GM12873 (cell line): ENCODE data around the gene CST6.

Experiments
- TF ChIP-seq, protein P1 (sequence below): IDR thresholded peaks from 2 replicates; pipeline ENCODE4 v1.5.1; 2012; ENCODE audit warnings: low read depth, mild to moderate bottlenecking, moderate library complexity, low read length, control low read depth; ENCODE audit not compliant: insufficient read depth; ENCODE audit errors: missing control alignments

Gene CST6

DNA sequence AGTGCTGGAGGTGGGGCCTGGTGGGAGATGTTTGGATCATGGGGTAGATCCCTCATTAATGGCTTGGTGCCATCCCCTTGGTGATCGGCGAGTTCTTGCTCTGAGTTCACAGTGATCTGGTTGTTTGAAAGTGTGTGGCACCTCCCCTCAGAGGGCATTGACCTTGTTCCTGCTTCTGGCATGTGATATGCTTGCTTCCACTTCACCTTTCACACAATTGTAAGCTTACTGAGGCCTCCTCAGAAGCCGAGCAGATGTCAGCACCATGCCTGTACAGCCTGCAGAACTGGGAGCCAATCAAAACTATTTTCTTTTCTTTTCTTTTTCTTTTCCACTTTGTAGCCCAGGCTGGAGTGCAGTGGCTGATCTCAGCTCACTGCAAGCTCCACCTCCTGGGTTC lies 25.5 kb downstream of the CST6 start:
- TF ChIP-seq, protein P1, sequence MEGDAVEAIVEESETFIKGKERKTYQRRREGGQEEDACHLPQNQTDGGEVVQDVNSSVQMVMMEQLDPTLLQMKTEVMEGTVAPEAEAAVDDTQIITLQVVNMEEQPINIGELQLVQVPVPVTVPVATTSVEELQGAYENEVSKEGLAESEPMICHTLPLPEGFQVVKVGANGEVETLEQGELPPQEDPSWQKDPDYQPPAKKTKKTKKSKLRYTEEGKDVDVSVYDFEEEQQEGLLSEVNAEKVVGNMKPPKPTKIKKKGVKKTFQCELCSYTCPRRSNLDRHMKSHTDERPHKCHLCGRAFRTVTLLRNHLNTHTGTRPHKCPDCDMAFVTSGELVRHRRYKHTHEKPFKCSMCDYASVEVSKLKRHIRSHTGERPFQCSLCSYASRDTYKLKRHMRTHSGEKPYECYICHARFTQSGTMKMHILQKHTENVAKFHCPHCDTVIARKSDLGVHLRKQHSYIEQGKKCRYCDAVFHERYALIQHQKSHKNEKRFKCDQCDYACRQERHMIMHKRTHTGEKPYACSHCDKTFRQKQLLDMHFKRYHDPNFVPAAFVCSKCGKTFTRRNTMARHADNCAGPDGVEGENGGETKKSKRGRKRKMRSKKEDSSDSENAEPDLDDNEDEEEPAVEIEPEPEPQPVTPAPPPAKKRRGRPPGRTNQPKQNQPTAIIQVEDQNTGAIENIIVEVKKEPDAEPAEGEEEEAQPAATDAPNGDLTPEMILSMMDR: no peak

GRCh38 chr11:66039765-66040164 lies 28.0 kb downstream of the CST6 start:
- TF ChIP-seq, protein P1: no peak

- TF ChIP-seq, protein P1: no peak
Observed at GRCh38 chr11:66042227-66042995, 30.6 kb downstream of the CST6 start.

DNA sequence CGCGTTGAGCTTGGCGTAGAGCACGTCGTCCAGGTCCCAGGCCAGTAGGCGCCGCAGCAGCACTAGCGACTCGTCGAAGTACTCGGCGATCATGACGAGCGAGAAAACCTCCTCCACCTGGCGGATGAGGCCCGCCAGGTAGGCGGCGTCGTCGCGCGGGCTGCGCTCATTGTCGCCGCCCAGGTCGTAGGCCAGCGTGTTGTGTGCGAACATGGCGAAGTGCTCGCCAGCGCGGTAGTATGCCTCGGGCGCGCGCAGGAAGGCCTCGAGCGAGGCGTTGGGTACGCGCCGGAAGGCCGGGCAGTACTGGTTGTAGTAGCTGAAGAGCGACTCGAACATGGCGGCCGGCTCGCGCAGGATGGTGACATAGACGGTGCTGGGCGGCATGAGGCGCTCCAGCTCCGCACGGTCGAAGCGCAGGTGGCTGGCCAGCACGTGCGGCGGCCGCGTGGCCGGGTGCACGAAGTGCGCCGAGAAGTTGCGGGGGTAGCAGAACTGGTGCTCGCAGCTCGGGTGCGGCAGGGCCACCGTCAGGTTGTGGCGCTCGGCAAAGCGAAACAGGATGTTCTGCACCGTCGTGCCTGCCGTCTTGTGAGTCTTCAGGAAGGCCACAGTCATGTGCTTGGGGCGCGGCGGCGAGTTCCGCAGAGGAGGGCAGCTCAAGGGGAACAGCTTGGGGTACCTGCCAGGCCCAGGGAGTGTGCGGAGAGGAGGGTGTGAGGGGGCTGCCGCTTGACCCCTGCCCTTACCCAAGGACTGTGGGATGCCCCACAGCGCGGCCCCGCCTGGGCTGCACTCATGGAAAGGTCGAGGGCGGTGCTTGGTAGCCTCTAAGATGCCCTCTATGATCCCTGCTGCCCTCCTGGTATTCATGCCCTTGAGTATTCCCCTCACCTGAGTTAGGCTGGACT lies 31.4 kb downstream of the CST6 start:
- TF ChIP-seq, protein P1: no peak

- TF ChIP-seq, protein P1: no peak
Observed at GRCh38 chr11:66044757-66045156, 32.9 kb downstream of the CST6 start.

- TF ChIP-seq, protein P1: peak; percentile 98
Observed at GRCh38 chr11:66045177-66045639, 33.4 kb downstream of the CST6 start.

GRCh38 chr11:66046901-66047300 lies 35.1 kb downstream of the CST6 start:
- TF ChIP-seq, protein P1: no peak
